ENCODE data around the gene KCNK10. TPM values are rescaled to one million over a fixed set of nuclear protein-coding genes. Genes with fewer than 3 reads are reported as not detected.

Gene KCNK10
- total RNA-seq, 1 donor from 2014 or later = not detected

DNA sequence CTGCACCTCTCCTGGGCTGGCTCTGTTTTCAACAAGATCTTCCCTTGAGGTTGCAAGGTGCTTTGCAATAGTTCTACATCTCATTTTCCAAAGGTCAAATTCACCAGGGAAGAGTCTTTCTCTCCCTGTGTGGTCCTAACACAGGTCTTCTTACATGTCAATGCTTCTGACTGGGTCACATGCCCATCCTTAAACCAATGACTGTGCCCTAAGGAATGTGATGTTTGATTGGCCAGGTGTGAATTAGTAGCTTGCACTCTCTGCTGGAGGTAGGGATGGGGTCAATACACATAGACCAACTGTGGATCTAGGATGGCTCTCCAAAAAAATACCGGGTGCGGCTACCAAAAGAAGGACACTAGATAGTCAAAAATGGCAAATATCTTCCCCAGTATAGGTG lies 19.9 kb upstream of the KCNK10 start:
- Mint-ChIP-seq H3K36me3 (no peaks in the 10 kb centered on the region), H3K4me3 (no peak overlapping the region)

DNA sequence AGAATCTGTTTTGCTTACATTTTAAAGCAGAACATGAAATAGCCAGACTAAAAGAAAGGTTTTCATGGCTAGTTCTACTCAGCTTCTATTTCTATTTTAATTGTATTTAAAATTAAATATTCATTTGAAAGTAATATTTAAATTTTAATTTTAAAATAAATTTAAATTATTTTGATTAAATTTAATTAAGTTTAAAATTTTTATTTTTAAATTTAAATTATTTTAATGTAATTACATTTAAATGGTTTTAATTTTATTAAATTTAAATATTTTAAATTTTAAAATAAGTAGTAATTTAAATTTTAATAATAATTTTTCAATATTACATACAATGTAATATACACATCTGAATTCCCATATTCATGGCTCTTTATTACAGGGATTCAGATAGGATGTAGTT lies 17.3 kb upstream of the KCNK10 start:
- no peaks in the 10 kb centered on the region for H3K4me1 Mint-ChIP-seq
- H3K36me3 Mint-ChIP-seq = no peaks in the 10 kb centered on the region
- no peak overlapping the region for H3K27ac Mint-ChIP-seq
- TF ChIP-seq, protein P1, sequence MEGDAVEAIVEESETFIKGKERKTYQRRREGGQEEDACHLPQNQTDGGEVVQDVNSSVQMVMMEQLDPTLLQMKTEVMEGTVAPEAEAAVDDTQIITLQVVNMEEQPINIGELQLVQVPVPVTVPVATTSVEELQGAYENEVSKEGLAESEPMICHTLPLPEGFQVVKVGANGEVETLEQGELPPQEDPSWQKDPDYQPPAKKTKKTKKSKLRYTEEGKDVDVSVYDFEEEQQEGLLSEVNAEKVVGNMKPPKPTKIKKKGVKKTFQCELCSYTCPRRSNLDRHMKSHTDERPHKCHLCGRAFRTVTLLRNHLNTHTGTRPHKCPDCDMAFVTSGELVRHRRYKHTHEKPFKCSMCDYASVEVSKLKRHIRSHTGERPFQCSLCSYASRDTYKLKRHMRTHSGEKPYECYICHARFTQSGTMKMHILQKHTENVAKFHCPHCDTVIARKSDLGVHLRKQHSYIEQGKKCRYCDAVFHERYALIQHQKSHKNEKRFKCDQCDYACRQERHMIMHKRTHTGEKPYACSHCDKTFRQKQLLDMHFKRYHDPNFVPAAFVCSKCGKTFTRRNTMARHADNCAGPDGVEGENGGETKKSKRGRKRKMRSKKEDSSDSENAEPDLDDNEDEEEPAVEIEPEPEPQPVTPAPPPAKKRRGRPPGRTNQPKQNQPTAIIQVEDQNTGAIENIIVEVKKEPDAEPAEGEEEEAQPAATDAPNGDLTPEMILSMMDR (IDR thresholded peaks at IDR 0.05; ENCODE audit: unreplicated experiment) = no peak
- H3K27me3 Mint-ChIP-seq (ENCODE audit: low read depth) = peaks cover 29% of the 10 kb centered on the region
- no peak for DNase-seq (ENCODE audit: low spot score in 2 of 2, unreplicated experiment in 2 of 2)
- H3K4me3 Mint-ChIP-seq = no peak overlapping the region
- H3K9me3 Mint-ChIP-seq = no peaks in the 10 kb centered on the region

More for the DNA sequence above, 19.9 kb upstream of the KCNK10 start:
- Mint-ChIP-seq H3K27me3 (ENCODE audit: low read depth) (peaks cover 35% of the 10 kb centered on the region), H3K4me1 (no peaks in the 10 kb centered on the region), H3K27ac (no peak overlapping the region), H3K9me3 (no peaks in the 10 kb centered on the region)
- no peak for DNase-seq (ENCODE audit: low spot score in 2 of 2, unreplicated experiment in 2 of 2)
- TF ChIP-seq, protein P1 (IDR thresholded peaks at IDR 0.05; ENCODE audit: unreplicated experiment) = no peak

DNA sequence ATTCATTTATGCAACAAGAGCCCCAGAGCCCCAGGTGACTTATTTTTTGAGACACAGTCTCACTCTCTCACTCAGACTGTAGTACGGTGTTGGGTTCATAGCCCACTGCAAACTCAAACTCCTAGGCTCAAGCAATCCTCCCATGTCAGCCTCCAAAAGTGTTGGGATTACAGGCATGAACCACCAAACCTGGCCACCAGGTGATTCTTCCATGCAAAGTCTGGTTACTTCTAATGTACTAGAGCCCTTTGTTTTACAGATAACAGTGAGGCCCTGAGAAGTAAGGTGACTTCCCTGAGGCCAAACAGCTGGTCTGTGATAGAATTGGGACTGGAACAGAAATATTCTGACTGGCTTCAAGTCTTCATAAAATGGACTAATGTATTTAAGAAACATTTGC lies 10.0 kb upstream of the KCNK10 start:
- TF ChIP-seq, protein P1 (IDR thresholded peaks at IDR 0.05; ENCODE audit: unreplicated experiment) = peak; percentile 38
- H3K36me3 Mint-ChIP-seq = no peaks in the 10 kb centered on the region
- H3K9me3 Mint-ChIP-seq = no peaks in the 10 kb centered on the region
- no peak overlapping the region for H3K4me3 Mint-ChIP-seq
- no peak overlapping the region for H3K27ac Mint-ChIP-seq
- H3K27me3 Mint-ChIP-seq (ENCODE audit: low read depth) = peaks cover 62% of the 10 kb centered on the region
- DNase-seq (ENCODE audit: low spot score in 2 of 2, unreplicated experiment in 2 of 2) = no peak
- H3K4me1 Mint-ChIP-seq = no peaks in the 10 kb centered on the region

DNA sequence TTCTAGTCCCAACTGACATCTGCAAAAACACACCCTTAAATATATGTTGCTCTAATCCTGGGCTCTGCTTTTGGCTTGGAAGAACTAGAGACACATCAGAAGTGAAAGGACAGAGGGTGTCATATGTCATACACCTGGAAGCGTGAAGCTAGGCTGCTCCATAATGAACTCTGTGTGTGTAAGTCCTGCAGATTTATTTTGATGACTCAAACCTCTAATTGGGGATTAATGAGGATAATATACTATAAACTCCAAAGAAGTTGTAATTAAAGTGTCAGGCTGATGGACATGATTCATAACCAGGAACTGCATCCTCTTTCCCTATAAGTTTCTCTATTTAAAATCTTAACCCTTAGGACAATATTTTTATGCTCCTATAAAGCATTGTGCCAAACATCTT lies 4.4 kb upstream of the KCNK10 start:
- H3K36me3 Mint-ChIP-seq = no peaks in the 10 kb centered on the region
- H3K9me3 Mint-ChIP-seq = no peaks in the 10 kb centered on the region
- no peak overlapping the region for H3K27ac Mint-ChIP-seq
- H3K4me1 Mint-ChIP-seq = peaks cover 3% of the 10 kb centered on the region
- peaks cover 86% of the 10 kb centered on the region for H3K27me3 Mint-ChIP-seq (ENCODE audit: low read depth)
- TF ChIP-seq, protein P1 (IDR thresholded peaks at IDR 0.05; ENCODE audit: unreplicated experiment) = no peak
- no peak for DNase-seq (ENCODE audit: low spot score in 2 of 2, unreplicated experiment in 2 of 2)
- H3K4me3 Mint-ChIP-seq = no peak overlapping the region

DNA sequence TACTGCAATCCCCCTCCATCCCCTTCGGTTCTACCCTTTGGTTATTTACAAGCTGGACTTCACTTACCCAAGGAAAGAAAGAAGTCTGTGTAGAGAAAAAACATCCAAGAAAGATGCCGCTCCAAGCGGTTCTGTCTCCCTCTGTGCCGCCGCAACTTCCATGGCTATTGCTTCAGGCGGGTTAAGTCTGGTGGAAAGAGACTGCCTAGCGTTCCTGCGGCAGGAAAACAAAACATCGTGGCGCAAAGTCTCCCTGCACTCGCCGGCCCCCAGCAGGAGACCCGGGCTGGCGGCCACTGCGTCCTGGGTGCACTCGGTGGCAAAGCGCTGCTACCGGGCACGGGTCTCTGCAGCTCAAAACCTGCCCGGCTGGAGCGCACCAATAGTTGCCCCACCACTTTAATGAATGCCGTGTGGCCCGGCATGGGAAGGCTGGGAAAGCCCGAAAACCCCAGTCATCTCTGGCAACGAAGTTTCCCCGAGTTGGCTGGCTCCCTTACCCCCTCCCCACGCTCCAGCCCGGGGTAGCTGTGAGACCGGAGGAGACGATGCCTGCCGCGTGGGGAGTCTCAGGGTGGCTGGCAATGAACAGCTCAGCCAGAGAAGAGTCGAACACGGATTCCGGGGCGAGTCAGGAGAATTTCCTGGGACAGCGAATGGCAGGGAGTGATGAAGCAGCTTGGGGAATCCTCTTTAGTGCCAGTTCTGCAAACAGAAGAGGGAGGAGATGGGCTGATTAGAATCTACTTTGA lies 3.5 kb upstream of the KCNK10 start:
- Mint-ChIP-seq H3K4me3 (no peak overlapping the region), H3K9me3 (no peaks in the 10 kb centered on the region), H3K27ac (no peak overlapping the region), H3K27me3 (ENCODE audit: low read depth) (peaks cover 79% of the 10 kb centered on the region), H3K36me3 (no peaks in the 10 kb centered on the region), H3K4me1 (peaks cover 3% of the 10 kb centered on the region)
- DNase-seq (ENCODE audit: low spot score in 2 of 2, unreplicated experiment in 2 of 2) = no peak
- TF ChIP-seq, protein P1 (IDR thresholded peaks at IDR 0.05; ENCODE audit: unreplicated experiment) = no peak

Measured in mesothelial cell of epicardium (in vitro differentiated cells).